Amniotic epithelial cell (primary cell): ENCODE results near the gene CAPZB.

Source experiments
- DNase-seq: peaks from one replicate; pipeline ENCODE4 v3.0.0-alpha.2; 2010; ENCODE audit warnings: low read depth

Gene CAPZB

GRCh38 chr1:19367584-19368041, 117.7 kb downstream of the CAPZB start:
- no peak for DNase-seq

DNA sequence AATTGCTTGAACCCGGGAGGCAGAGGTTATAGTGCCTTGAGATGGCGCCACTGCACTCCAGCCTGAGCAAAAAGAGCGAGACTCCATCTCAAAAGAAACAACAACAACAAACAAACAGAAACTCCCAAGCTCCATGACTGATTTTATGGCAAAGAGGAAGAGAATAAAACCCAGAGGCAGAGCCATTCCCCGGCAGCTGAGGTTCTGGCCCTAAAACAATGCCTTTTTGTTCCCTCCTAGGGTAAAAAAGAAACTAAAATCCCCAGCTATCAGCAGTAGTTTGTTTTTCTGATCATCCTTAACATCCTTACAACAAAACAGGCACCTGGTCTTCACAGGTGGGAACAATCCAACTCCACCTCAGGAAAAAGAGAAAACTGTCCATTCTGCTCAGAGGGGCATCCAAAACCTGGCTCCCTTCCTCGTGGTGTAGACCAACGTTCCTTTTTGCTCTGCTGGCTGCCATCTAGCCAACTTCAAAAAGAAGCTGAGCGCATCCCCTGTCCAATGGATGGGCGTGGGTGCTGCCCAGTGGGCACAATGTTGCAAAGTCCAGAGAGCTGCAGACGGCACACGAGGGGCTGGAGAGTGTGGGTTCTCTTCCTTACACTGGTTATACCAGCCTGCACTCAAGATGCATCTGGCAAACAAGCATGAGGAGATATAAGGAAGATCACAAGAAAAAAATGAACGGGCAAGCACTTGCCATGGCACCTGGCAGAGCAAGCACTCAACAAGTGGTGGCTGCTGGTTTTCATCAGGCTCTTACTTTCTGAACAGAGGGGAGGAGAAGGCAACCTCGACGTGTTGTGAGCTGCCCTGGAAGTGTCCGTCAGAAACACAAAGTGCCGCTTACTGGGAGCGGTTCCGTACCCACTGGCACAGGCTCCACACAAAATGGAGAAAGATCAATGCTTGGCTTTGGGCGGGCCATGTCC, 118.5 kb downstream of the CAPZB start:
- no peak for DNase-seq

- peak; percentile 31 for DNase-seq
These were observed 119.6 kb downstream of the CAPZB start for GRCh38 chr1:19365721-19366120.

- DNase-seq = no peak
These were observed 121.7 kb downstream of the CAPZB start for GRCh38 chr1:19363536-19364152.

GRCh38 chr1:19361611-19362147, 123.7 kb downstream of the CAPZB start:
- DNase-seq = peak; percentile 59

- no peak for DNase-seq
These were observed 124.3 kb downstream of the CAPZB start for GRCh38 chr1:19360843-19361610.

GRCh38 chr1:19360432-19360831, 124.9 kb downstream of the CAPZB start:
- no peak for DNase-seq

- DNase-seq = no peak
These were observed 125.3 kb downstream of the CAPZB start for GRCh38 chr1:19360016-19360415.

DNA sequence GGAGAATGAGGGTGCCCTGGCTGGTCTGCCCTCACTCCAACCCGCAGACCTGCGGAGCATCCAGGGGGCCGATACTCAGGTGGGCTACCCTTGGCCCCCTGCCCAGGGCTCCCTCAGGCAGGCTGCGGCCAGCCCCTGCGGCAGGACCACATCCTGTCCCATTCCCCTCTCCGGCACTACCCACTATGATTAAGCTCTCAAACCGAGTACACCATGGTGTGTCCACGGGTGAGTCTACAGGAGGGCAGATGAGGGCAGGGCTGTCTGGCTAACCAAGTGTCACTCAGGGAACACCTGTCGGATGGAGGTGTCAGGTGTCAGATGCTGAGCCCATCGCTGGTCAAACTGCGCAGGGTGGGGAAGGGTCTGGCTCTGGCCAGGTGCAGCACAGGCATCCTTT, 126.0 kb downstream of the CAPZB start:
- DNase-seq = no peak

- DNase-seq = no peak
These were observed 126.6 kb downstream of the CAPZB start for GRCh38 chr1:19358710-19359109.

GRCh38 chr1:19357299-19357986, 127.9 kb downstream of the CAPZB start:
- DNase-seq = no peak

GRCh38 chr1:19356266-19356665, 129.1 kb downstream of the CAPZB start:
- no peak for DNase-seq

GRCh38 chr1:19354531-19354981, 130.8 kb downstream of the CAPZB start:
- no peak for DNase-seq

- DNase-seq = no peak
These were observed 131.7 kb downstream of the CAPZB start for GRCh38 chr1:19353596-19353995.

DNA sequence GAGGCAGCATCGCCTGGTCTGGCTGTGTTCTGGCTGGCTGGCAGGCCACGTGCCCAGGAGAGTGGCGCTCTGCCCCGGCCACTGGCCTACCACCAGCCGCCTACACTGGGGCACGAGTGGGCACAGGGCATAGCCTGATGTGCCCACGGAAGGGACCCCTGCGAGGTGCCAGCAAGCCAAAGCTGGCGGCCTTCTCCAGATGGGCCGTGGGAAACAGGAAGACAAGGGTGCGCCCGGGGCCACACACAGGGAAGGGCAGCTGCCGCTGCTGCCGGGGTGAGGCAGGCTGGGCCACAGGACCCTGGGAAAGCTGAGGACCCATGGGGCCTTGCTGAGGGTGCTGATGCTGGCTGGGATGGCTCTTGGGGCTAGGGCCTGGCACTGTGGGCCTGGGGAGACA, 132.5 kb downstream of the CAPZB start:
- DNase-seq = no peak

GRCh38 chr1:19351873-19352272, 133.5 kb downstream of the CAPZB start:
- DNase-seq = no peak

DNA sequence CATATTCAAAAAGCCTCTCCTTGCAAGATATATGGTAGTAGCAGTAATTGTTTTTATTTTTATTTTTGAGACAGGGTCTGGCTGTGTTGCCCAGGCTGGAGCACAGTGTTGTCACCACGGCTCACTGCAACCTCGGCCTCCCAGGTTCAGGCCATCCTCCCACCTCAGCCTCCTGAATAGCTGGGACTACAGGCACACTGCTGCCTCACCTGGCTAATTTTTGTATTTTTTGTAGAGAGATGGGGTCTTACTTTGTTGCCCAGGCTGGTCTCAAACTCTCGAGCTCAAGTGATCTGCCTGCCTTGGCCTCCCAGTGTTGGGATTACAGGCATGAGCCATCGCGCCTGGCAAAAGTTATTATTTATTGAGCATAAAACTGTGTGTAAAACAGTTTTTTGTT, 134.8 kb downstream of the CAPZB start:
- no peak for DNase-seq

GRCh38 chr1:19349999-19350398, 135.3 kb downstream of the CAPZB start:
- no peak for DNase-seq

DNA sequence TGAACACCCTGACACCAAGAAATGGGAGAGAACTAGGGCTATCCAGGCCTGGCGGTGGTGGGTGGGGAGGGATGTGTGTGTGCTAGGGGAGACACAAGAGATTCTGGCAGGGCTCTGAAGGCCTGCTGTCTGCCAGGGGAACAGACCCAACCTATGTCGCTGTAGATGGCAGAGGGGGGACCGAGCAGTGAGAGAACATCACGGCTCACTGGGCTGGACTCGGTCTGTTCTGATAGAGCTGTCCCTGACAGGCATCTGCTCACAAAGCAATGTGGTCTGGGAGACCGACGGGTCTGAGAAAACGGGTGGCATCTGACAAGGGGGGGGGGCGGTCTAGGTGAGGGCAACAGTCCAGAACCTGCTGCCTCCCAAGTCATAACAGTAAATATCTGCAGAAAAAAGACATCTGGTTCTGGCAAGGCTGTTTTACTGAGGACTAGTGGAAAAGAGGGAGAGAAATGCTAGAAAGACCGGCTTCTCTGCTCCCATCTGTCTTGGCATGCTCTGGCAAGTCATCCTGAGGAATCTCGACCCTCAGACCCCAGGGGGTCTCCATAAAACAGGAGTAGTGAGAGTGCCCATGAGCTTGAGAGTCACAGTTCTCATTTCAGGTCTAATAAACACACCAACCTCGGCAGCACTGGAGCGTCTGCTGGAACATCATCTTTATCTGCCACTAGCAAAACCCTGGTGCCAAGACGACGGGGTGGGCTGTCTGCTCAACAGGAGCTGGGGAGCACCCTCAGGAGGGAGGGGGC, 136.7 kb downstream of the CAPZB start:
- no peak for DNase-seq

DNA sequence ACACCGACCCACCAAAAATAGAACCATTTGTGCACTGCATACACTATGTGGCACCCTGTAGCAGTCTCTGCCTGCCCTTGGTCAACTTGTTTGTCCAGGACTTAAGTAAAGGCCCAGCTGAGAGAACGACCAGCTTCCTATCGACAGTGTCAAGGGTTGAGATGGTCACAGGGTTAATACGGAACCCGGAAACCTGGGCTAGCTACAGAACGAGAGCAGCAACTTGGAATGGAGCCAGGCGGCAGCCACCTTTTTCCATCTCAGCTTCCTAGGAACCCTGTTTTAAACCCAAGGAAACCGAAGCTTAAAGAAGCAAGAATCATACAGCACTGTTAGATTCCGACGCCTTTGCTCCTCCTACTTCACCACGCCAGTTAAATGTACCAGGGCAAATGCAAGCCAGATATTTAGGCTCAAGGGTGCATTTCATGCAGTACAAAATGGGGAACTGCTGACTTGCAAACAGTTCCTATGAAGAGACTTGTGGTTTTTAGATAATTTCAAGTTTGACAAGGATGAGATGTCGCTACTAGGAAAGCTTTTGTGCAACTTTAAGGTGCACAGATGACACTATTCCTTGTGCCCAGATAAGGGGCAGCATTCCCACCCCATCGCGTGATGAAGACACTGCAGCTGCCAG, 137.7 kb downstream of the CAPZB start:
- DNase-seq = no peak
